HG03571 (cell line): ENCODE results near the gene ITLN2.
"Not testable (repeated sequence)": the region's sequence is repeated elsewhere in the genome, so short reads cannot be mapped to it uniquely, and the experiment has no call there.

ENCODE experiments used
- ATAC-seq: cut with Tn5 transposase; IDR thresholded peaks from one replicate; pipeline ENCODE4 v1.9.1; 2021; ENCODE audit not compliant: unreplicated experiment

The ITLN2 gene

DNA sequence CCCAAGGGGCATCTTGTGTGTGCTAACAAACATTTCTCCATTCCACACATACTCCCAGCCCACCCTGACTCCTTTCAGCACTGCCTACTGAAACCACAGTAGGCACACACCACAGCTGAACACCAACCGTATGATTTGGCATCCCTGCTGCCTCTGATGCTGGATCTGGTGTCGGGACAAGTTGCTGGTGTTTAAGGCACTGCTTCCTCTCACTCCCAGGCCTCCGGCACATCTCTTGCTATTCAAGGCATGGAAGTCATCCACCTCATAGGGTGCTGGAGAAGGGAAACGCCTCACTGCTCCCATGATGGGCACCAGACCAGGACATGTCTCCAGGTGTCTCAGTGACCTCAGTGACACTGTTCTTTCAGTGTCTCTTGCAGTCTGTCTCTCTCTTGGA lies 2.4 kb upstream of the ITLN2 start:
- no peak for ATAC-seq

DNA sequence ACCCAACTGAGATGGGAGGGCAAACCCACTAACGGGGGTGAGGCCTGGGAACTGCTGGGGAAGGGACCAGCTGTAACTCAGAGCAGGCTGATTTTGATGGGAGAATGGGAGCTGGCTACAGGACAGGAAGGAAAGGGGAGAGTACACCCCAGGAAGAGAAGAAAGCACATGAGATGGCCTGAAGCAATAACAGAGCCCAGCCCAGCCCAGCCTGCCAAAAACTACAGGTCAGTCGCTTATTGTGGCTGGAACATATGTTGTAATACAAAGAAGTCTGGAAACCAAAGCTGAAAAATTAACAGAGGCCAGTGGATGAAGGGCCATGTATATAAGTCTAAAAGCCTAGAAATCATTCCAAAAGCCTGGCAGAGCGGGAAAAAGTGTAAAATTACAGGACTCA lies 1.6 kb downstream of the ITLN2 start:
- no peak for ATAC-seq

DNA sequence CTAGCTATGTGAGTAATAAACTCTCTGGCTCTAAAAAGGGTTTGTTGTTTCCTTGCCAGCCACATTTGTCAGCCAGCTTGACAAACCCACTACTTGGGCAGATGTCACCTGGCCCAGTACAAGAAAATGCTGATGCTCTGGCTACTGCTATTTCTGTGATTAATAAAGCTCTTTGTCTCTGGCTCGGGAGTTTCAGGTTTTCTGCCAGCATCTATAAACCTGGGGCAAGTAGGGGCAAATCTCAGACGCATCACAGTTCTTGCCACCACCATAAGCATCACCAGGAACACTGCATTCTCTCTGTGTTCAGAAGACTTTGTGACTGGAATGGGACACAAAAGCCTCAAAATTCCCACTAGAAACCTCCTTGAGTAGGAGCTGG lies 2.5 kb downstream of the ITLN2 start:
- ATAC-seq, result no peak

DNA sequence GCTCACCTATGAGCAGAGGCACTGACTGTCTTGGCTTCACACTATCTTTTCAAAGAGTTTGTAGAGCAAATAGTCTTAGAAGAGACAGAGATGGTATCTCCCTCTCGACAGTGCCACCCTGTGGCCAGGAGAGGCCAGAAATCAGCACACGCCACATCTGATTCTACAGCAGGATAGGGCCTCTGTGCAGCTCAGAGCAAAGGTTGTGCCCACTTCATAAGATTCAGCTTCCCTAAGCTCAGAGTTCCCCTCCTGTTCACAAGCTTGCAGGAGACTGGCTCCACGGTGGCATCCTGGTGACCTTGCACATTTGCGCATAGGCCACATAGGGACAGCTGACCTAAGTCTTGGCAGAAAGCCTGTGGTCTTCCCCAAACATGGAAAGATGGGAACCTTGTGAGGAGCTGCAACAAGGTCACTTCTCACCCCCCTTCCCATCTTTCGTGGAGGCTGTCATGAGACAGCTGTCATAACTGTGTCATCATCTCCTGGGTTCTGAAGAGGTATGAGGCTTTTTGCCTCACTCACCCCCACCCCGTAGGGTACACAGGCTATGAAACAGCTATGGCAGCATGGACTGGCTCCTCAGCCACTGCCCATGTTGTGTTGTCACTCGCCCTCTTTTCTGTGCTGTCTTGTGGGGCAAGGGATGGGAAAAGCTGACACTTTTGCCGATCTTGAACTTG lies 3.0 kb downstream of the ITLN2 start:
- ATAC-seq, result no peak

DNA sequence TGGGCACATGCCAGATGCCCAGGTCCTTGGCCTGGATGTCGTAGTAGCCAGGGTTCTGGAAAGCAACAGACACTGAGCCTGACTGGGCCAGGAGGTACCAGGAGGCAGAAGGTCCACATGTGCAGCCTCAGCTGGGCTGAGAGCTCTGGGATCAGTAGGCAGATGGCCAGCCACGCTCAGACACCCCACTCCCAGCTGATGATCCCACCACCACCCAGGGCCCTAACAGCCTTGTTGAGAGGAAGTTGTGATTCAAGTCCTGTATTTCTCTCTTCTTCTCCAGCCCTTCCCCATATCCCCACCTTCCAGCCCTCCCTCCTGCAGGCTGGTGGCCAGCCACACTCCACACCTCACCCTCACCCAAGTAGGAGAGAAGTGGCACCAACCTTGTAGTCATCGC lies 4.0 kb downstream of the ITLN2 start:
- ATAC-seq, result no peak

DNA sequence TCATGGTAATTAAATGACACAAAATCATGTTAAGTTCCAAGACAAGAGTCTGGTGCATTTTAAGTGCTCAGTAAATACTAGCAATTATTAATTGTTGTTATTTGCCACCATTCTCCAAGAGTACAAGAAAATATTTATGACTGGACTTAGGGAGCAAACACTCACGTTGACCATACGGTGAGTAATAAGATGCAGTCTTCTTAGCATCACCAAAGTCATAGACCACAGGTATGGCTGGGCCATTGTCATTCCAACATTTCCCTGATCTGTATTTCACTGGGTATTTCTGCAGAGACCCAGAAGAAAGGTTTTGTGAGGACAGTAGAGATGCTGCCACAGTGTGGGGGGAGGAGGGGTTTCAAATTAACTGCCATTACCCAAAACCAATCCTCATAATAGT lies 4.7 kb downstream of the ITLN2 start:
- ATAC-seq, result no peak

DNA sequence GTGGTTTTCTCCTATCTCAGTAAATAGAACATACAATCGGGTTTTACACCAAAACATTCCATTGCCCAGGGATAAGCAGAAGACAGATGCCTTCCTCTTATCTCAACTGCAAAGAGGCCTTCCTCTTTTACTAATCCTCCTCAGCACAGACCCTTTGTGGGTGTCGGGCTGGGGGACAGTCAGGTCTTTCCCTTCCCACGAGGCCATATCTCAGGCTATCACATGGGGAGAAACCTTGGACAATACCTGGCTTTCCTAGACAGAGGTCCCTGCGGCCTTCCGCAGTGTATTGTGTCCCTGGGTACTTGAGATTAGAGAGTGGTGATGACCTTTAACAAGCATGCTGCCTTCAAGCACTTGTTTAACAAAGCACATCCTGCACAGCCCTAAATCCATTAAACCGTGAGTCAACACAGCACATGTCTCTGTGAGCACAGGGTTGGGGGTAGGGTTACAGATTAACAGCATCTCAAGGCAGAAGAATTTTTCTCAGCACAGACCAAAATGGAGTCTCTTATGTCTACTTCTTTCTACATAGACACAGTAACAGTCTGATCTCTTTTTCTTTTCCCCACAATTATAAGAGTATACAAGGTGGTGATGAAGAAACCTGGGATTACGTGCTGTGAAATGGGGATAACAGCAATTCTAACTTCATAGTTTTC lies 5.3 kb downstream of the ITLN2 start:
- not testable (repeated sequence) for ATAC-seq

DNA sequence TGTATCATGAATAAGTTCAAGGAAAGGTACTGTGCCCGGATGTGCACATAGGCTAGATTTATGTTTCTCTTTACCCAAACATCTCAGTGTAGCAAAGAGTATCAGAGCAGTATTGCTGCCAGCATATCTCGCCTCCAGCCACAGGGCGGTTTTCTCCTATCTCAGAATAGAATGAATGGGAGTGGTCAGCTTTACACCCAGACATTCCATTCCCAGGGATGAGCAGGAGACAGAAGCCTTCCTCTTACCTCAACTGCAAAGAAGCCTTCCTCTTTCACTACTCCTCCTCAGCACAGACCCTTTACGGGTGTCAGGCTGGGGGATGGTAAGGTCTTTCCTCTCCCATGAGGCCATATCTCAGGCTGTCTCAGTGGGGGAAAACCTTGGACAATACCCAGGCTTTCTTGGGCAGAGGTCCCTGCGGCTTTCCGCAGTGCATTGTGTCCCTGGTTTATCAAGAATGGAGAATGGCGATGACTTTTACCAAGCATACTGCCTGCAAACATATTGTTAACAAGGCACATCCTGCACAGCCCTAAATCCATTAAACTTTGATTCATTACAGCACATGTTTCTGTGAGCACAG lies 7.3 kb downstream of the ITLN2 start:
- not testable (repeated sequence) for ATAC-seq

DNA sequence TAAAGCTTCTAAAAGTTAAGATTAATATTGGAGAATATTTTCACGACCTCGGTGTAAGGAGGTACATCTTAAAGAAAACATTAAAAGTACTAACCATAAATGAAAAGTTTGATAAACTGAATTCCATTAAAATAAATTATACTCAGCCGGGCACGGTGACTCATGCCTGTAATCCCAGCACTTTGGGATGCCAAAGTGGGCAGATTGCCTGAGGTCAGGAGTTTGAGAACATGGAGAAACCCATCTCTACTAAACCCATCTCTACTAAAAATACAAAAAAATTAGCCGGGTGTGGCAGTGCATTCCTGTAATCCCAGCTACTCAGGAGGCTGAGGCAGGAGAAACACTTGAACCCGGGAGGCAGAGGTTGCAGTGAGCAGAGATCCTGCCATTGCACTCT lies 8.7 kb downstream of the ITLN2 start:
- ATAC-seq, result not testable (repeated sequence)

DNA sequence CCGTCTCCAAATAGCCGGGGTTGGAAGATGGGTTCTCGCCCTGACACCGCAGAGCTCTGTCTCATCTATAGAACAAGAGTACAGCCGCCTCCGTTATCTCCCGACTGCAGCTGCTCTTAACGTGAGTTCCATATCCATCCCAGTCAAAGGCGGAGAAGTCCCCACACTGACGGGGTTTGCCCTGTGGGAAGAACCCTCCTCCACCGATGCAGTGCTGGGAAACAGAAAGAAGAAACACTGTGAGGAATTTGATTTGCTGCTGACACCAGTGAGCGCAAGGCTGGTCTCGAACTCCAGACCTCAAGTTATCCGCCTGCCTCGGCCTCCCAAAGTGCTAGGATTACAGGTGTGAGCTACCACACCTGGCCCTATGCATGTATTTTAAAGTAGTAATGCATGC lies 9.5 kb downstream of the ITLN2 start:
- ATAC-seq, result no peak

DNA sequence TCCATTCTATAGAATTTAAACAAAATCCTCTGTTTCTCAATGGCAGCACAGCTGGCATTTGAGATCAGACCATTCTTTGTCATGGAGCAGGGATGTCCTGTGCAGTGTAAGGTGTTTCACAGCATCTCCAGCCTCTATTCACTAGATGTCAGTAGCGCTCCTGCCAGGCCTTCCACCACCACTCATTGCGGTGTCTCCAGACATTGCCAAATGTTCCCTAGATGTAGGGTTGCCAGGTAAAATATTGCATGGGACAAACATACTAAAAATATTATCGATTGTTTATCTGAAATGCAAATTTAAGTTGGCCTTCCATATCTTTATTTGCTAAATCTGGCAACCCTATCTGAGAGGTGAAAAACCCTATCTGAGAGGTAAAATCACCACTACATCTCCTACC lies 11.7 kb downstream of the ITLN2 start:
- no peak for ATAC-seq

DNA sequence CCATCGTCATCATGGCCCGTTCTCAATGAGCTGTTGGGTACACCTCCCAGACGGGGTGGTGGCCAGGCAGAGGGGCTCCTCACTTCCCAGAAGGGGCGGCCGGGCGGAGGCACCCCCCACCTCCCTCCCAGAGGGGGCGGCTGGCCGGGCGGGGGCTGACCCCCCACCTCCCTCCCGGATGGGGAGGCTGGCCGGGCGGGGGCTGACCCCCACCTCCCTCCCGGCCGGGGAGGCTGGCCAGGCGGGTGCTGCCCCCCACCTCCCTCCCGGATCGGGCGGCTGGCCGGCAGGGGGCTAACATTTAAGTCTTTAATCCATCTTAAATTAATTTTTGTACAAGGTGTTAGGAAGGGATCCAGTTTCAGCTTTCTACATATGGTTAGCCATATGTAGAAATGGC lies 17.9 kb downstream of the ITLN2 start:
- ATAC-seq, result not testable (repeated sequence)

DNA sequence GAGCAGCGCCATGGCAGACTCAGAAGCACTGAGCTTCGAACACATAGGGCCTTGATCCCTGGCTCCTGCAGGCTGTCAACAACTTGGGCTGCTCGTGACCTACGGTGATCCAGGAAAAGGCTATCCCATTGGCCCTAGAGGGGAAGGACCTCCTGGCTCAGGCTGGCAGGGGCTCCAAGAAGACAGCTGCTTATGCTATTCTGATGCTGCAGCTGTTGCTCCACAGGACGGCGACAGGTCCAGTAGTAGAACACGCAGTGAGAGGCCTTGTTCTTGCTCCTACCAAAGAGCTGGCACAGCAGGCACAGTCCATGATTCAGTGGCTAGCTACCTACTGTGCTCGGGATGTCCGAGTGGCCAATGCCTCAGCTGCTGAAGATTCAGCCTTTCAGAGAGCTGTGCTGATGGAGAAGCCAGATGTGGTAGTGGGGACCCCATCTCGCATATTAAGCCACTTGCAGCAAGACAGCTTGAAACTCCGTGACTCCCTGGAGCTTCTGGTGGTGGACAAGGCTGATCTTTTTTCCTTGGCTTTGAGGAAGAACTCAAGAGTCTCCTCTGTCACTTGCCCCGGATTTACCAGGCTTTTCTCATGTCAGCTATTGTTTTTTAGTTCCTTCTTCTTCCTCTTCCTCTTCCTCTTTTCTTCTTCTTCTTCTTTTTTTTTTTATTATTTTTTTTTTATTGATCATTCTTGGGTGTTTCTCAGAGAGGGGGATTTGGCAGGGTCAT lies 18.9 kb downstream of the ITLN2 start:
- no peak for ATAC-seq

DNA sequence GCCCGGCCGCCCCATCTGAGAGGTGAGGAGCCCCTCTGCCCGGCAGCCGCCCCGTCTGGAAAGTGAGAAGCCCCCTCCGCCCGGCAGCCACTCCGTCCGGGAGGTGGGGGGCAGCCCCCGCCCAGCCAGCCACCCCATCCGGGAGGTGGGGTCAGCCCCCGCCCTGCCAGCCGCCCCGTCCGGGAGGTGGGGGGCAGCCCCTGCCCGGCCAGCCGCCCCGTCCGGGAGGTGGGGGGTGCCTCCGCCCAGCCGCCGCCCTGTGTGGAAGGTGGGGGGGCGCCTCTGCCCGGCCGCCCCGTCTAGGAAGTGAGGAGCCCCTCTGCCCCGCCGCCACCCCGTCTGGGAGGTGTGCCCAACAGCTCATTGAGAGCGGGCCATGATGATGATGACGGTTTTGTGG lies 21.3 kb downstream of the ITLN2 start:
- not testable (repeated sequence) for ATAC-seq

DNA sequence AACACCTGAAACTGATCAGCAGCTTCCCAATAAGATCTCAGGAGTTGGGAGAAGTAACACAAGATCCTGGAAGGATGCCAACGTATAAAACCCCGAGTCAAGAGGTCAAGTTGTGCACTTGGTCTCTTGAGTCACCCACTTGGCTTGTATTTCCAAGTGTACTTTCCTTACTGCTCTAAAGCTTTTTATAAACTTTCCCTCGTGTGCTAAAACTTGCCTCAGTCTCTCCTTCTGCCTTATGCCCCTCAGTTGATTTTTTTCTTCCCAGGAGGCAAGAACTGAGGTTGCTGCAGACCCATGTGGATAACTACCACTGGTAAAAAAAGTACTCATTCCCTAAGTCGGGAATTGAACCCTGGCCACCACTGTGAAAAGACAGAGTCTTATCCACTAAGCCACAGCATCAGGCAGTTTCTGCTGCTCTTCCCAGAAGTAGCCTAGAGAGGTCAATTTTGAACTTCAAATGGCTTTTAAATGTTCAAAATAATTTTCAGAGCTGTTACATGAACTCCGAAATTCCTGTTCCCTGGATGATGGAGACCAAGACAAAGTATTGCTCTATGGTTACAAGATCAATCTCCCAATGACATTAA lies 28.9 kb downstream of the ITLN2 start:
- ATAC-seq, result no peak

DNA sequence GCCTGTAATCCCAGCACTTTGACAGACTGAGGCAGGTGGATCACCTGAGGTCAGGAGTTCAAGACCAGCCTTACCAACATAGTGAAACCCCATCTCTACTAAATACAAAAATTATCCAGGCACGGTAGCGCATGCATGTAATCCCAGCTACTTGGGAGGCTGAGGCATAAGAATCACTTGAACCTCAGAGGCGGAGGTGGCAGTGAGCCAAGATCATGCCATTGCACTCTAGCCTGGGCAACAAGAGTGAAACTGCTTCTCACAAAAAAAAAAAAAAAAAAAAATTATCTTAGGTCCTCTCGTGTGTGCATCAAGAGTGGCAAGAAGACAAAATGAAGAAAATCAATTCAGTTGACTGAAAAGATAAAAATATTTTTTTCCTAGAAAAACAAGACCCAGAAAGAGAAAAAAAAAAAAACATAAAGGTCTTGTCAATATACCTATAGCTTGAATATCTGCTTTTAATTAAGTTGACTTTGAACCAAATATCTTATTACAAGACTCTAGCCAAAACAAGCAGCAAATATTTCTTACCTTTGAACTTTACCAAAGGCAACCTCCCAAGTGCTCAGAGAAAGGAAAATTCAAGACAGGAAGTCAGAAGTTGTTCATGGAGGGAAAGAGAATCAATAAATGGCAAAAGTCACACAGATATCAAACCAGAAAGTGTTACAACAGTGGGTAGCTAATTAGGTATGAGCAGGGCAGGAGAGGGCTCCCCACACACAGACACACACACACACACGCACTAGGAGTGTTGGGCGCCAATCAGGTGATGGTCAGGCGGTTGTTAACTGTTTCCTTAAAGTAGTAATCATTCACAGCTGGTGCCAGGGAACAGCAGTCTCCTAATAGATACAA lies 29.6 kb downstream of the ITLN2 start:
- no peak for ATAC-seq

DNA sequence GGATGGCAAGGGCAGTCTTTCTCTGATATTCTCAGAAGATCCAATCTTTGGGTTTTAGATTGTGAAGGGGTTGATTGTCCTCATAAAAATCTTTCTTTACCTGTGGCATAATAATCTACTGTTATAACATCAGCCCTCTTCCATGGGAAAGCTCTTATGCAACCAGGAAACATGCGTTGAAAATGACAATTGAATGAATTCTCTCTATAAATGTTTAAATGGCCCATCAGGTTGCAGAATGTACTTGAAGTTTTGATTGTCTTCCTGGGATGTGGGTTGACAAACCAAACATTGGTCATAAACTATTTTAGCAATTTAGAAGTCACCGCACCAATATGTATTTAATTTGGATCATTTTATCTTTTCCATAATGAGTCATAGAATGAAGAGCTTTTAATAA lies 37.9 kb downstream of the ITLN2 start:
- ATAC-seq, result no peak

DNA sequence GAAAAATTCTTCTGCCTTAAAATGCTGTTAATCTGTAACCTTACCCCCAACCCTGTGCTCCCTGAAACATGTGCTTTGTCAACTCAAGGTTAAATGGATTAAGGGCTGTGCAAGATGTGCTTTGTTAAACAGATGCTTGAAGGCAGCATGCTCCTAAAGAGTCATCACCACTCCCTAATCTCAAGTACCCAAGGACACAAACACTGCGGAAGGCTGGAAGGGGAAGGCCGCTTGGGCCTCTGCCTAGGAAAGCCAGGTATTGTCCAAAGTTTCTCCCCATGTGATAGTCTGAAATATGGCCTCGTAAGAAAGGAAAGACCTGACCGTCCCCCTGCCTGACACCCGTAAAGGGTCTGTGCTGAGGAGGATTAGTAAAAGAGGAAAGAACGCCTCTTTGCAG lies 41.4 kb downstream of the ITLN2 start:
- not testable (repeated sequence) for ATAC-seq

DNA sequence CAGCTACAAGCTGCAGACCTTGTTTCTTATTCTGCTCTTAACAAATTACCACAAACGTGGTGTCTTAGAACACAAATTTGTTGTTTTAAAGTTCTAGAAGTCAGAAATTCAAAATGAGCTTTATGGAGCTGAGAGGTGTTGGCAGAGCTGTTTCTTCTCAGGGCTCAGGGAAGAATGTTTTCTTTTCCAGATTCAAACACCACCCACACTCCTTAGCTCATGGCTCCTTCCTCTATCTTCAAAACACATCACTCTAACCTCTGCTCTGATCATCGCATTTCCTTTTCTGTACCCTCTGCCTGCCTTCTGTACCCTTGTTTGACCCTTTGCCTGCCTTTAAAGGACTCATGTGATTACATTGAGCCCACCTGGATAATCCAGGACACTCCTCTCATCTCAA lies 42.7 kb downstream of the ITLN2 start:
- ATAC-seq, result no peak

DNA sequence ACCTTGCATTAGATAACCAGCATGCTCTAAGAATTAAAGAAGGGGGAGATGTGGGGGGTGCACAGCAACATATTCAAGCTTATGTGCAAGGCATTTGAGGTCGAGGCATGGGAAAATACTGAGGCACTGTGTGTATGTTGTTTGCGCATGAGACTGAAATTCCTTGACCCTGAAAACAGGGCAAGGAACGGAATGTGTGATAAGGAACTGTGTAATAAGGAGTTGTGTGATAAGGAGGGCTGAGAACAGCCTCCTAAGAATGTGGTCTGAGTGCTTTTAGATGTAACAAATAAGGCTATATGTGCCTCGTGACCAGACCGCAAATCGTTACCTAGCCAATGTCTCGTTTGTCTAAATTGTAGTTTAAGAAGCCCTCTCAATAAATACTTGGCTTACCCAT lies 43.2 kb downstream of the ITLN2 start:
- no peak for ATAC-seq
